K562 (cell line): ENCODE data around the gene HOXB1. TPM values are rescaled to one million over a fixed set of nuclear protein-coding genes. Genes with fewer than 3 reads are reported as not detected.

ENCODE experiments used
- BRD9 ChIP-seq: fragments of 450-650 bp; IDR thresholded peaks from 2 replicates; pipeline ENCODE4 v1.6.1; 2018; ENCODE audit warnings: low read depth; ENCODE audit not compliant: partially characterized antibody
- CBX5 ChIP-seq: IDR thresholded peaks from 2 replicates; pipeline ENCODE4 v1.6.1; 2014; ENCODE audit warnings: low read depth, borderline replicate concordance
- ELF1 ChIP-seq: fragments of 200-800 bp; sonication (Bioruptor generic); IDR thresholded peaks from 2 replicates; pipeline ENCODE4 v1.6.1; 2016; ENCODE audit warnings: missing genetic modification characterization, missing compliant biosample characterization
- HOXB6 ChIP-seq: fragments of 250-450 bp; sonication (Bioruptor Pico); IDR thresholded peaks from 2 replicates; pipeline ENCODE4 v1.5.1; 2022; ENCODE audit warnings: mild to moderate bottlenecking, borderline replicate concordance
- MTA2 ChIP-seq: fragments of 450-650 bp; IDR thresholded peaks from 2 replicates; pipeline ENCODE4 v1.6.1; 2016; ENCODE audit warnings: low read depth
- NONO ChIP-seq, 2 experiments: fragments of 200-400 bp in 1 of 2; fragments of 450-650 bp in 1 of 2; formaldehyde crosslinking in 1 of 2; IDR thresholded peaks; 2 replicates each; pipeline ENCODE4 v1.6.1; 2017; ENCODE audit warnings: low read depth in 2 of 2, mild to moderate bottlenecking in 2 of 2, moderate library complexity in 2 of 2, low read length in 1 of 2
- NR2C1 ChIP-seq, 2 experiments: fragments of 450-650 bp; IDR thresholded peaks; 2 replicates each; pipeline ENCODE4 v1.6.1; 2017; ENCODE audit warnings: mild to moderate bottlenecking in 2 of 2, antibody characterized with exemption in 1 of 2, inconsistent platforms in 1 of 2, missing compliant biosample characterization in 1 of 2, missing genetic modification characterization in 1 of 2
- POLR2AphosphoS5 ChIP-seq: IDR thresholded peaks from 2 replicates; pipeline ENCODE4 v1.6.1; 2011; ENCODE audit warnings: mild to moderate bottlenecking, low read depth, low read length, moderate library complexity; ENCODE audit not compliant: control insufficient read depth, insufficient read depth
- PTRF ChIP-seq: fragments of 450-650 bp; IDR thresholded peaks from 2 replicates; pipeline ENCODE4 v1.6.1; 2016; ENCODE audit warnings: mild to moderate bottlenecking, missing genetic modification characterization, missing compliant biosample characterization
- RAD21 ChIP-seq, 2 experiments: fragments of 250-450 bp in 1 of 2; fragments of 450-650 bp in 1 of 2; sonication (Bioruptor Pico) in 1 of 2; formaldehyde crosslinking in 1 of 2; IDR thresholded peaks in 1 of 2; conservative IDR thresholded peaks in 1 of 2; 2 replicates each; pipeline versions ENCODE4 v1.4.0 to v1.8.0; 2020 to 2022; ENCODE audit warnings: mild to moderate bottlenecking in 2 of 2, moderate library complexity in 1 of 2
- RAD51 ChIP-seq: fragments of 450-650 bp; IDR thresholded peaks from 2 replicates; pipeline ENCODE4 v1.7.1; 2016; ENCODE audit warnings: low read depth, mild to moderate bottlenecking, borderline replicate concordance
- ZNF75A ChIP-seq: fragments of 450-650 bp; formaldehyde crosslinking; IDR thresholded peaks from 2 replicates; pipeline ENCODE4 v1.4.0; 2020; ENCODE audit warnings: mild to moderate bottlenecking
- polyA plus RNA-seq, 8 experiments: library from polyadenylated mRNA; depleted of rRNA in 4 of 8; stranded (reverse) in 5 of 8; unstranded in 3 of 8; fragments of >200 nt; fragmentation: Nextera tagmentation in 2 of 8; fragmentation: Illumina TruSeq in 1 of 8; extraction: Ambion mirVana in 2 of 8; extraction: Trizol in 1 of 8; gene quantifications; 2 replicates each; pipeline versions ENCODE4 v1.2.1 to v1.2.3, GENCODE V29; 2011 to 2014; ENCODE audit warnings: inconsistent platforms in 1 of 8, missing spikeins in 1 of 8
- total RNA-seq, 7 experiments: library from RNA; depleted of rRNA in 6 of 7; stranded (reverse); fragments of >200 nt in 6 of 7; fragmentation: Illumina TruSeq in 2 of 7; extraction: Trizol in 2 of 7; gene quantifications; 2 replicates each; pipeline versions ENCODE4 v1.2.1 to v1.2.3, GENCODE V29; 2011 to 2021; ENCODE audit warnings: low replicate concordance in 1 of 7
- TF ChIP-seq, protein P1 (sequence below), 2 experiments: fragments of 450-650 bp in 1 of 2; sonication (generic) in 1 of 2; formaldehyde crosslinking in 1 of 2; IDR thresholded peaks in 1 of 2; conservative IDR thresholded peaks in 1 of 2; 2 replicates each; pipeline versions ENCODE4 v1.6.1 to v1.8.1; 2016 to 2023; ENCODE audit warnings: mild to moderate bottlenecking in 2 of 2, moderate library complexity in 2 of 2, inconsistent platforms in 1 of 2, missing genetic modification reagents in 1 of 2
- TF ChIP-seq, protein P2 (sequence below): fragments of 250-450 bp; sonication (Bioruptor Pico); IDR thresholded peaks from 2 replicates; pipeline ENCODE4 v1.5.0; 2021
- TF ChIP-seq, protein P3 (sequence below): fragments of 450-650 bp; formaldehyde crosslinking; IDR thresholded peaks from 2 replicates; pipeline ENCODE4 v1.4.0; 2022; ENCODE audit warnings: missing genetic modification characterization
- TF ChIP-seq, protein P4 (sequence below): fragments of 250-450 bp; sonication (Bioruptor Pico); IDR thresholded peaks from 2 replicates; pipeline ENCODE4 v1.4.0; 2020; ENCODE audit warnings: mild to moderate bottlenecking
- TF ChIP-seq, protein P5 (sequence below): fragments of 450-650 bp; formaldehyde crosslinking; IDR thresholded peaks from 2 replicates; pipeline ENCODE4 v1.4.0; 2022; ENCODE audit warnings: missing genetic modification characterization
- TF ChIP-seq, protein P6 (sequence below): fragments of 200-800 bp; sonication (Bioruptor generic); IDR thresholded peaks from 2 replicates; pipeline ENCODE4 v1.6.1; 2017; ENCODE audit warnings: missing genetic modification characterization, missing compliant biosample characterization

HOXB1 gene
- total and polyA plus RNA-seq, 9 of the 15 experiments (the other 6 are each of a cell fraction or from before 2014, with no cell fraction given): 0.04 TPM; not detected in 8

DNA sequence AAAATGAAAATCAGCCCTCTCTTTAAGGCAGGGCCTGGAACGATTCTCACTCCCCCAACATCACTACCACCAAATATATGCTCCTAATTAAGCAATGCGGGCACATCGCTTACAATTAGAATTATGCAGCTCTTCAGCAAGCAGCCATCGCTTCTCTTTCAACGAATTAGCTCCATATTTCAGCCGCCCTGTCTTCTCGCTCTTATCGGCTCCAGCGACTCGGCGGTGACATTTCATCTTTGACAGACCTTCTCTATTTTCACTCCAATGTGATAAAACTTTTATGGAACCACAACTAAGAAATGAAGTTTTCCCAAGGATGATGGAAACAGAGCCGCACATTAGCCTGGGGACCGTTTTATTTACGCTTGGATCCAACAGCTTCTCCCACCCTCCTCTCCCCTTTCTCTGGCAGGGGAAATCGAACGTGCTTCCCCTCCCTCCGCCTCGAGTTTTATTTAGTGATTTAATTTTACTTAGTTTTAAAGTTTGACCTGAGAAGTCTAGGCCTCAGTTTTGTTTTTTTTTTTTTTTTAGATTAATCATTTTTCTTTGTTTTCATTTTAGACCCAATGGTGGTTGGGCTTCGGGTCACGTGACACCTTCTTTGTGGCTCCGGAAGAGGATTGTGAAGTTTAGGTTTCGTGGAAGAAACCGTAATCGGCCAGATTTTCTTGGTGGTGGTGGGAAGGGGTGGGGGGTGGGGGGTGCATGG lies 17.2 kb upstream of the HOXB1 start (continued):
- TF ChIP-seq, protein P1, sequence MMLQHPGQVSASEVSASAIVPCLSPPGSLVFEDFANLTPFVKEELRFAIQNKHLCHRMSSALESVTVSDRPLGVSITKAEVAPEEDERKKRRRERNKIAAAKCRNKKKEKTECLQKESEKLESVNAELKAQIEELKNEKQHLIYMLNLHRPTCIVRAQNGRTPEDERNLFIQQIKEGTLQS (IDR thresholded peaks at IDR 0.05): no peak
- TF ChIP-seq, protein P1 (CRISPR knock-in tag; conservative IDR thresholded peaks at IDR 0.05): peak; percentile 51; the same call in 1 of the 2 replicates
- TF ChIP-seq RAD21 (CRISPR knock-in tag; conservative IDR thresholded peaks at IDR 0.05 in 1 of 2, IDR thresholded peaks at IDR 0.05 in 1 of 2) (peak in 1 of 2 experiments; percentile 5; a peak in 1 of 4 replicates), POLR2AphosphoS5 (no peak; the same call in 1 of the 2 replicates), ZNF75A (CRISPR knock-in tag) (no peak), MTA2 (no peak; the same call in 1 of the 2 replicates), PTRF (no peak), NONO (IDR thresholded peaks at IDR 0.05; ENCODE audit: low read depth in 2 of 2, low read length in 1 of 2) (no peak), NR2C1 (IDR thresholded peaks at IDR 0.05) (peak; percentile 69), NR2C1 (tag; IDR thresholded peaks at IDR 0.05) (no peak), CBX5 (no peak), RAD51 (peak; percentile 99), HOXB6 (CRISPR knock-in tag) (no peak), ELF1 (tag) (peak; percentile 56), BRD9 (peak; percentile 84)
- TF ChIP-seq, protein P2, sequence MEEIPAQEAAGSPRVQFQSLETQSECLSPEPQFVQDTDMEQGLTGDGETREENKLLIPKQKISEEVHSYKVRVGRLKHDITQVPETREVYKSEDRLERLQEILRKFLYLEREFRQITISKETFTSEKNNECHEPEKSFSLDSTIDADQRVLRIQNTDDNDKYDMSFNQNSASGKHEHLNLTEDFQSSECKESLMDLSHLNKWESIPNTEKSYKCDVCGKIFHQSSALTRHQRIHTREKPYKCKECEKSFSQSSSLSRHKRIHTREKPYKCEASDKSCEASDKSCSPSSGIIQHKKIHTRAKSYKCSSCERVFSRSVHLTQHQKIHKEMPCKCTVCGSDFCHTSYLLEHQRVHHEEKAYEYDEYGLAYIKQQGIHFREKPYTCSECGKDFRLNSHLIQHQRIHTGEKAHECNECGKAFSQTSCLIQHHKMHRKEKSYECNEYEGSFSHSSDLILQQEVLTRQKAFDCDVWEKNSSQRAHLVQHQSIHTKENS (CRISPR knock-in tag): no peak
- TF ChIP-seq, protein P3, sequence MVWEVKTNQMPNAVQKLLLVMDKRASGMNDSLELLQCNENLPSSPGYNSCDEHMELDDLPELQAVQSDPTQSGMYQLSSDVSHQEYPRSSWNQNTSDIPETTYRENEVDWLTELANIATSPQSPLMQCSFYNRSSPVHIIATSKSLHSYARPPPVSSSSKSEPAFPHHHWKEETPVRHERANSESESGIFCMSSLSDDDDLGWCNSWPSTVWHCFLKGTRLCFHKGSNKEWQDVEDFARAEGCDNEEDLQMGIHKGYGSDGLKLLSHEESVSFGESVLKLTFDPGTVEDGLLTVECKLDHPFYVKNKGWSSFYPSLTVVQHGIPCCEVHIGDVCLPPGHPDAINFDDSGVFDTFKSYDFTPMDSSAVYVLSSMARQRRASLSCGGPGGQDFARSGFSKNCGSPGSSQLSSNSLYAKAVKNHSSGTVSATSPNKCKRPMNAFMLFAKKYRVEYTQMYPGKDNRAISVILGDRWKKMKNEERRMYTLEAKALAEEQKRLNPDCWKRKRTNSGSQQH: no peak
- TF ChIP-seq, protein P4, sequence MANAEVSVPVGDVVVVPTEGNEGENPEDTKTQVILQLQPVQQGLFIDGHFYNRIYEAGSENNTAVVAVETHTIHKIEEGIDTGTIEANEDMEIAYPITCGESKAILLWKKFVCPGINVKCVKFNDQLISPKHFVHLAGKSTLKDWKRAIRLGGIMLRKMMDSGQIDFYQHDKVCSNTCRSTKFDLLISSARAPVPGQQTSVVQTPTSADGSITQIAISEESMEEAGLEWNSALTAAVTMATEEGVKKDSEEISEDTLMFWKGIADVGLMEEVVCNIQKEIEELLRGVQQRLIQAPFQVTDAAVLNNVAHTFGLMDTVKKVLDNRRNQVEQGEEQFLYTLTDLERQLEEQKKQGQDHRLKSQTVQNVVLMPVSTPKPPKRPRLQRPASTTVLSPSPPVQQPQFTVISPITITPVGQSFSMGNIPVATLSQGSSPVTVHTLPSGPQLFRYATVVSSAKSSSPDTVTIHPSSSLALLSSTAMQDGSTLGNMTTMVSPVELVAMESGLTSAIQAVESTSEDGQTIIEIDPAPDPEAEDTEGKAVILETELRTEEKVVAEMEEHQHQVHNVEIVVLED (CRISPR knock-in tag): no peak
- TF ChIP-seq, protein P5, sequence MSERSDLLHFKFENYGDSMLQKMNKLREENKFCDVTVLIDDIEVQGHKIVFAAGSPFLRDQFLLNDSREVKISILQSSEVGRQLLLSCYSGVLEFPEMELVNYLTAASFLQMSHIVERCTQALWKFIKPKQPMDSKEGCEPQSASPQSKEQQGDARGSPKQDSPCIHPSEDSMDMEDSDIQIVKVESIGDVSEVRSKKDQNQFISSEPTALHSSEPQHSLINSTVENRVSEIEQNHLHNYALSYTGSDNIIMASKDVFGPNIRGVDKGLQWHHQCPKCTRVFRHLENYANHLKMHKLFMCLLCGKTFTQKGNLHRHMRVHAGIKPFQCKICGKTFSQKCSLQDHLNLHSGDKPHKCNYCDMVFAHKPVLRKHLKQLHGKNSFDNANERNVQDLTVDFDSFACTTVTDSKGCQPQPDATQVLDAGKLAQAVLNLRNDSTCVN (CRISPR knock-in tag): no peak
- TF ChIP-seq, protein P6, sequence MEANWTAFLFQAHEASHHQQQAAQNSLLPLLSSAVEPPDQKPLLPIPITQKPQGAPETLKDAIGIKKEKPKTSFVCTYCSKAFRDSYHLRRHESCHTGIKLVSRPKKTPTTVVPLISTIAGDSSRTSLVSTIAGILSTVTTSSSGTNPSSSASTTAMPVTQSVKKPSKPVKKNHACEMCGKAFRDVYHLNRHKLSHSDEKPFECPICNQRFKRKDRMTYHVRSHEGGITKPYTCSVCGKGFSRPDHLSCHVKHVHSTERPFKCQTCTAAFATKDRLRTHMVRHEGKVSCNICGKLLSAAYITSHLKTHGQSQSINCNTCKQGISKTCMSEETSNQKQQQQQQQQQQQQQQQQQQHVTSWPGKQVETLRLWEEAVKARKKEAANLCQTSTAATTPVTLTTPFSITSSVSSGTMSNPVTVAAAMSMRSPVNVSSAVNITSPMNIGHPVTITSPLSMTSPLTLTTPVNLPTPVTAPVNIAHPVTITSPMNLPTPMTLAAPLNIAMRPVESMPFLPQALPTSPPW (CRISPR knock-in tag): peak; percentile 66; the same call in 1 of the 2 replicates
